GM23338 (cell line): Measurements from ENCODE around the gene HARBI1. TPM values are rescaled to one million over a fixed set of nuclear protein-coding genes. Genes with fewer than 3 reads are reported as not detected.

Experiments
- EZH2 ChIP-seq: fragments of 200-600 bp; sonication (generic); IDR thresholded peaks from one replicate; pipeline ENCODE4 v1.8.0; 2017; ENCODE audit warnings: antibody characterized with exemption, mild to moderate bottlenecking, low read depth; ENCODE audit not compliant: unreplicated experiment
- polyA plus RNA-seq: library from polyadenylated mRNA; unstranded; fragments of >200 nt; fragmentation: Nextera tagmentation; extraction: Ambion mirVana; gene quantifications from 2 replicates; pipeline ENCODE4 v1.2.1, GENCODE V29; 2016
- total RNA-seq: library from RNA; depleted of rRNA; stranded (reverse); fragments of >200 nt; shearing (Covaris generic); gene quantifications from 2 replicates; pipeline ENCODE4 v1.2.3, GENCODE V29; 2014; rRNA removed
- TF ChIP-seq, protein P1 (sequence below), 2 experiments: fragments of 200-600 bp in 1 of 2; sonication (generic) in 1 of 2; conservative IDR thresholded peaks; 2 replicates each; pipeline versions ENCODE4 v1.5.1 to v1.6.1; 2016 to 2017; ENCODE audit warnings: antibody characterized with exemption in 2 of 2, low read depth in 2 of 2, mild to moderate bottlenecking in 2 of 2, moderate library complexity in 1 of 2

HARBI1 gene
- total and polyA plus RNA-seq, 2 experiments from 2014 or later = 4.2 to 6.5 TPM

GRCh38 chr11:46553814-46554212 lies 63.2 kb downstream of the HARBI1 start (continued):
- TF ChIP-seq, protein P1, sequence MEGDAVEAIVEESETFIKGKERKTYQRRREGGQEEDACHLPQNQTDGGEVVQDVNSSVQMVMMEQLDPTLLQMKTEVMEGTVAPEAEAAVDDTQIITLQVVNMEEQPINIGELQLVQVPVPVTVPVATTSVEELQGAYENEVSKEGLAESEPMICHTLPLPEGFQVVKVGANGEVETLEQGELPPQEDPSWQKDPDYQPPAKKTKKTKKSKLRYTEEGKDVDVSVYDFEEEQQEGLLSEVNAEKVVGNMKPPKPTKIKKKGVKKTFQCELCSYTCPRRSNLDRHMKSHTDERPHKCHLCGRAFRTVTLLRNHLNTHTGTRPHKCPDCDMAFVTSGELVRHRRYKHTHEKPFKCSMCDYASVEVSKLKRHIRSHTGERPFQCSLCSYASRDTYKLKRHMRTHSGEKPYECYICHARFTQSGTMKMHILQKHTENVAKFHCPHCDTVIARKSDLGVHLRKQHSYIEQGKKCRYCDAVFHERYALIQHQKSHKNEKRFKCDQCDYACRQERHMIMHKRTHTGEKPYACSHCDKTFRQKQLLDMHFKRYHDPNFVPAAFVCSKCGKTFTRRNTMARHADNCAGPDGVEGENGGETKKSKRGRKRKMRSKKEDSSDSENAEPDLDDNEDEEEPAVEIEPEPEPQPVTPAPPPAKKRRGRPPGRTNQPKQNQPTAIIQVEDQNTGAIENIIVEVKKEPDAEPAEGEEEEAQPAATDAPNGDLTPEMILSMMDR (conservative IDR thresholded peaks at IDR 0.05; ENCODE audit: low read depth in 2 of 2) = no peak
- no peak for TF ChIP-seq EZH2

Other genes with a start within 250 kb of the HARBI1 start
- gene MDK, start 235.6 kb downstream of the HARBI1 start, total RNA-seq = 388 and 438 TPM in 2 replicates
- 451 and 477 TPM in 2 replicates for gene MDK, start 235.6 kb downstream of the HARBI1 start, polyA plus RNA-seq
- gene CHRM4, start 225.5 kb downstream of the HARBI1 start, total RNA-seq = 0.93 and 0.97 TPM in 2 replicates
- not detected in 2 replicates for gene CHRM4, start 225.5 kb downstream of the HARBI1 start, polyA plus RNA-seq
- gene AMBRA1, start 23.2 kb downstream of the HARBI1 start, total RNA-seq = 34.8 and 42.2 TPM in 2 replicates
- gene AMBRA1, start 23.2 kb downstream of the HARBI1 start, polyA plus RNA-seq = 8.3 and 8.9 TPM in 2 replicates
- gene ATG13, start 326 bp upstream of the HARBI1 start, total RNA-seq = 71.1 and 71.4 TPM in 2 replicates
- gene ATG13, start 326 bp upstream of the HARBI1 start, polyA plus RNA-seq = 32.3 and 32.9 TPM in 2 replicates
- gene ARHGAP1, start 83.4 kb upstream of the HARBI1 start, total RNA-seq = 30.4 and 38.1 TPM in 2 replicates
- gene ARHGAP1, start 83.4 kb upstream of the HARBI1 start, polyA plus RNA-seq = 23.4 and 23.5 TPM in 2 replicates
- gene ZNF408, start 83.8 kb upstream of the HARBI1 start, total RNA-seq = 17.2 and 25.6 TPM in 2 replicates
- 6.1 and 7.8 TPM in 2 replicates for gene ZNF408, start 83.8 kb upstream of the HARBI1 start, polyA plus RNA-seq
- 0.21 TPM in 1 of 2 replicates, not detected in the other for gene F2, start 102.0 kb upstream of the HARBI1 start, total RNA-seq
- 0.31 TPM in 1 of 2 replicates, not detected in the other for gene F2, start 102.0 kb upstream of the HARBI1 start, polyA plus RNA-seq
- 120 and 135 TPM in 2 replicates for gene CKAP5, start 229.1 kb upstream of the HARBI1 start, total RNA-seq
- gene CKAP5, start 229.1 kb upstream of the HARBI1 start, polyA plus RNA-seq = 49.4 and 67.9 TPM in 2 replicates